GM15510 (cell line): ENCODE results near the gene CDH24.

Experiments
- POLR2A ChIP-seq: IDR thresholded peaks from 3 replicates; pipeline ENCODE4 v1.6.1; 2011; ENCODE audit warnings: borderline replicate concordance; ENCODE audit not compliant: insufficient read length; ENCODE audit errors: extremely low read depth

CDH24 gene

DNA sequence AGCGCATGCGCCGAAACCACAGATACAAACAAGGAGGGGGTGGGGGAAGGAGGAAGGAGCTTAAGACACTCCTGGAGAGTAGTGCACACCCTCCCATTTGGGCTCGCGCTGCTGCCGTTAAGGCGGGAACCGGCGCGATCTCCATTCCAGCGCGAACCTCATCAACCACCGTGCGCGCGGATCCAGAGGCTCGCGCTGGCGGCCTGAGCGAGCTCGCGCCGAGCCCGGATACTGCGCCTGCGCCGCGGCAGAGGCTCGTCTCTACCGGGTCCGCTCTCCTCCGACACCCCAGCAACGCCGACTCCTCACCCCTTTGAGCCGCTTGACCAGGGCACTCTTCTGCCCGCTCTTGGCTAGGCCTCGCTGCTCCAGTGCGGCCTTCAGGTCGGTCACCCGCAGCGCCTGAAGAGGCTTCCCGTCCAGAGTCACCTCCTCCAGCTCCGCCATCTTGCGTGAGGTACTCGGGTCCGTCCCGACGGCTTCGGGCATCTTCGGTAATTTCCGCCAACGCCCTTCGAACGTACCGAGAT is 37.4 kb upstream of the CDH24 start, which contains the start of gene ACIN1:
ACIN1 (minus strand) TSS at position 471 of the 530 bp plus-strand sequence; CDS start at position 447, 24 bp downstream.
- TF ChIP-seq POLR2A = peak; percentile 79

GRCh38 chr14:23093991-23094665 is 36.8 kb upstream of the CDH24 start:
- TF ChIP-seq POLR2A = no peak

DNA sequence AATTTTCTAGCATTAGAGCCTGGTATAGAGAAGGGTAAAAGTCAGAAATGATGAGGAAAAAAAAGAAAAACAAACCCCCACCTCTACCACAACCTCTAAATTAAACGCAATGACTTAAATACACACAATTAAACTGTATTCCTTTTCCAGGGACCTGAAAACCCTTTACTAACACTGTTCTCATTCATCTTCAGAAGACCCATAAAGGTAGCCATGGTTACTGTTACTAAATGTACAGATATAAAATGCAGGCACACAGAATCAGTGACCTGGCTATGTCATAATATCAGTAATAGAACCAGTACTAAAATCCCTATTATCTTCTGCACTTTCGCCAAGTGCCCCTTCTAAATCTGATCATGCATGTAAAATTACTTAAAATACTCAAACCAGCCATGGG is 36.2 kb upstream of the CDH24 start:
- TF ChIP-seq POLR2A = no peak

- no peak for TF ChIP-seq POLR2A
Measured at GRCh38 chr14:23093104-23093503, 35.8 kb upstream of the CDH24 start.

DNA sequence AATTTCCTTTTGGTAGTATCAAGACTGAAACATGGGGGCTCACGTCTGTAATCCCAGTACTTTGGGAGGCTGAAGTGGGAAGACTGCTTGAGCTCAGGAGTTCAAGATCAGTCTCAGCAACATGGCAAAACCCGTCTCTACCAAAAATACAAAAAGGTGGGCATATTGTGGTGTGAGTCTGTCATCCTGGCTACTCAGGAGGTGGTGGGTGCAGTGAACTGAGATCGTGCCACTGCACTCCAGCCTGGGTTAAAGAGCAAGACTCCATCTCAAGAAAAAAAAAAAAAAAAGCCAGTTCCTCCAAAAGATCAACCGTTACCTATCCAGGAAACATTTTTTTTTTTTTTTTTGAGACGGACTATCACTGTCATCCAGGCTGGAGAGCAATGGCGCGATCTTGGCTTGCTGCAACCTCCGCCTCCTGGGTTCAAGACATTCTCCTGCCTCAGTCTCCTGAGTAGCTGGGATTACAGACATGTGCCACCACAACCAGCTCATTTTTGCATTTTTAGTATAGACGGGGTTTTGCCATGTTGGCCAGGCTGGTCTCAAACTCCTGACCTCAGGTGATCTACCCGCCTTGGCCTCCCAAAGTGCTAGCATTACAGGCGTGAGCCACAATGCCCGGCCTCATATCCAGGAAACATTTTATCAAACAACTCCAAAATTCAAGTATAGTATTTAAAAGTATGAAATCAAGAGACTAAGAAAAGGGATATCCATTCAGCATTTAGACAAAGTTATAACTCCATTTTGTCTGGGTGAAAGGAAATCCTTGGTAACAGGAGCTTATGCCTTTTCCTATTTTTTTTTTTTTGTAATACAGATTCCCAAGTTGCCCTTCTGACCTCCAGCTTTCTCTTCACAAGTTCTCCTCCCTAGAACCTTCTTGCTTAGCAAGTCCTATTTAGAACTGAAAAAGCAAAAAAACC is 34.2 kb upstream of the CDH24 start:
- no peak for TF ChIP-seq POLR2A

DNA sequence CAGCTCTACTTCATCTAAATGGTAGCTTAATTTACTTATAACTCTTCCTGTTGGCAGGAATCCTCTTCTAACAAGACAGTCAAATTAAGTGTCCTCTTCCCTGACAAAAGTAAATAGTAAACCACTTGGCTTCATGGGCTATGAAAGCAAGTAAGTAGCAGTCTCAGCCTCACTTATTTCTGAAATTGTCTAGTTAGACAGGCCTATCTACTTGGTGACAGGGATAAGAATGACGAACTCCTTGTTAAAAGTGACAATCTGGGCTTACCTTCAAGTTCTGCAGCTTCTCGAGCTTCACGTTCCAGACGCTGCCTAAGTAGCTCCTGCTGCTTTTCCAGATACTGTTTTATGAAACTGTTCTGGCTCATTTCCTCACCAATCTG is 32.9 kb upstream of the CDH24 start:
- TF ChIP-seq POLR2A = no peak

- no peak for TF ChIP-seq POLR2A
Measured at GRCh38 chr14:23089498-23090253, 32.4 kb upstream of the CDH24 start.

DNA sequence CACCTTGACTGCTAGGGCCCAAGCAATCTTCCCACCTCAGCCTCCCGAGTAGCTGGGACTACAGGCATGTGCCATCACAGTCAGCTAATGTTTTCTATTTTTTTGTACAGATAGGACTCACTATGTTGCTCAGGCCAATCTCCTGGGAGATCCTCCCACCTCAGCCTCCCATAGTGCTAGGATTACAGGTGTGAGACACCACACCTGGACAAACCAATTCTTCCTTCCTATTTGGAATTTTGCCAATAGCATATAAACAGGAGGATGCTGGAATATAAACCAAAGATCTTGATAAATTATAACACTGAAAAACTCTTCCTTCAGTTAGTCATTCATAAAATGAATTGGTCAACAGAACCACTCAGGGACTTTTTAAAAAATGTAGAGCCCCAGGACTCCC is 29.2 kb upstream of the CDH24 start:
- TF ChIP-seq POLR2A = no peak

DNA sequence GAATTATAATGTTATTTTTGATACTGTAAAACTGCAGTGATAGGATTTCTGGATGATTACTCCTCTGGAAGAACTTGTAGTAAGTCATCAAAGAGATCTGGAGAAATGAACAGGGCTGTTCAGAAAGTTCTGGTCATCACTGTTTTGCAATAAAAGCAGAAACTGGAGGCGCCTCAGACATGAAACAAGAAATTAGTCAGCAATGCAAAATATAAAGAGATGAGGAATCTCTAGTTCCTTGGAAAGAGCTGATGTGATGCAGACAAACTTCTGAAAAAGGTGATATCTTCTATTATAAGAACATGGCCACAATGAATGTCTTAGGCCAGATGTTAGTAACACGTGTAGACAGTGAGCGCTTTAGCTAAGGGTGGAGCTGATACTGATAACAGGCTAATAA is 28.1 kb upstream of the CDH24 start:
- no peak for TF ChIP-seq POLR2A

DNA sequence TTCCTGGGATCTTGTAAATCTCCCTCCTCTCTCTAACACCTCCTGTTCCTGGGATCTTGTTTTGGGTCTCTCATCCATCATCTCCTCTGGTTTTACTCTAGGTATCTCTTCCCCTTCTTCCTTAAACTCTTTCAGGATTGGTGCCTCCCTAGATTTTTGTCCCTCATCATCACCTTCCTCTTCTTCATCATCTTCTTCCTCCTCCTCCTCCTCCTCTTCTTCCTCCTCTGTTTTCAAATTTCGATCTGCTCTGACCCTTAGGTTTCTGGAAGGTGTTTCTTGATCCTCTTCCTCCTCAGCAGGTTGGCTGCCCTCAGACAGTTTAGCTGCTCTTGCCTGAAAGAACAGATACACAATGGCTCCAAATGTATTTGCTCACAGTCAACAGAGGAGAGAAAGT is 23.2 kb upstream of the CDH24 start:
- no peak for TF ChIP-seq POLR2A

- TF ChIP-seq POLR2A = no peak
Measured at GRCh38 chr14:23079716-23080115, 22.4 kb upstream of the CDH24 start.

GRCh38 chr14:23078692-23079116 is 21.4 kb upstream of the CDH24 start:
- no peak for TF ChIP-seq POLR2A

DNA sequence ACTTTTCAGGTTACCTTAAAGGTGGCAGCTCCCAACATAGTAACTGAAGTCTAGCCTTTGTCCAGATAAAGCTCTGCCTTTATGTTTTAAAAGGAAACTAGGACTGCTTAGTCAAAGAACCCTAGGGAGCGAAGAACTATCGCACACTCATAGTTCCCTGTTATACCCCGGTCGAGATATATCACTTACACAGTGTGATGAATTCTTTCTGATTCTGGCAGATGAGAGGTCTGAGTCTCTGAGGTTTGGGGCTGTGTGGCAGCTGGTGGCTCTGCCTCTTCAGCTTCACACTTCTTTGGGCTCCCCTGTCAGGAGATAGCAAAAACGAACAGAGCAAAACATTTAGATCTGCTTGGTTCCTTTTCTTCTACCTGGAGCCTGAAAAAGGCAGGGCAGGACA is 20.6 kb upstream of the CDH24 start:
- no peak for TF ChIP-seq POLR2A

- TF ChIP-seq POLR2A = no peak
Measured at GRCh38 chr14:23076785-23077408, 19.6 kb upstream of the CDH24 start.
